ENCODE data around the gene RRP36. TPM values are rescaled to one million over a fixed set of nuclear protein-coding genes. Genes with fewer than 3 reads are reported as not detected.

RRP36 gene
- total and polyA plus RNA-seq, 2 experiments from 2014 or later: 67.3 to 77.1 TPM

- no peaks in the 10 kb centered on the region for H3K27me3 ChIP-seq
- peak within 1 kb of the TSS; percentile 89 for H3K4me3 ChIP-seq
- TF ChIP-seq, protein P1, sequence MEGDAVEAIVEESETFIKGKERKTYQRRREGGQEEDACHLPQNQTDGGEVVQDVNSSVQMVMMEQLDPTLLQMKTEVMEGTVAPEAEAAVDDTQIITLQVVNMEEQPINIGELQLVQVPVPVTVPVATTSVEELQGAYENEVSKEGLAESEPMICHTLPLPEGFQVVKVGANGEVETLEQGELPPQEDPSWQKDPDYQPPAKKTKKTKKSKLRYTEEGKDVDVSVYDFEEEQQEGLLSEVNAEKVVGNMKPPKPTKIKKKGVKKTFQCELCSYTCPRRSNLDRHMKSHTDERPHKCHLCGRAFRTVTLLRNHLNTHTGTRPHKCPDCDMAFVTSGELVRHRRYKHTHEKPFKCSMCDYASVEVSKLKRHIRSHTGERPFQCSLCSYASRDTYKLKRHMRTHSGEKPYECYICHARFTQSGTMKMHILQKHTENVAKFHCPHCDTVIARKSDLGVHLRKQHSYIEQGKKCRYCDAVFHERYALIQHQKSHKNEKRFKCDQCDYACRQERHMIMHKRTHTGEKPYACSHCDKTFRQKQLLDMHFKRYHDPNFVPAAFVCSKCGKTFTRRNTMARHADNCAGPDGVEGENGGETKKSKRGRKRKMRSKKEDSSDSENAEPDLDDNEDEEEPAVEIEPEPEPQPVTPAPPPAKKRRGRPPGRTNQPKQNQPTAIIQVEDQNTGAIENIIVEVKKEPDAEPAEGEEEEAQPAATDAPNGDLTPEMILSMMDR (IDR thresholded peaks at IDR 0.05; ENCODE audit: low read depth, low read length): no peak
- H3K27ac ChIP-seq: peak within 1 kb of the TSS; percentile 86
- peak; percentile 87 to 95 for DNase-seq (ENCODE audit: low read depth in 1 of 2, low spot score in 1 of 2)
- H3K4me1 ChIP-seq (ENCODE audit: low read depth): peaks cover 5% of the 10 kb centered on the region
- H3K36me3 ChIP-seq: no peaks in the 10 kb centered on the region
- H3K9me3 ChIP-seq (ENCODE audit: low read depth): no peaks in the 10 kb centered on the region
These were observed 42.4 kb upstream of the RRP36 start, which contains the start of gene PEX6 for GRCh38 chr6:42978839-42979522. Gene PEX6, minus strand, starts transcription at chr6:42979181. Its CDS starts 31 bp downstream, at chr6:42979150.

- H3K9me3 ChIP-seq (ENCODE audit: low read depth): no peaks in the 10 kb centered on the region
- TF ChIP-seq, protein P1 (IDR thresholded peaks at IDR 0.05; ENCODE audit: low read depth, low read length): no peak
- peak overlapping the region; percentile 89 for H3K4me3 ChIP-seq
- peaks cover 5% of the 10 kb centered on the region for H3K4me1 ChIP-seq (ENCODE audit: low read depth)
- peak overlapping the region; percentile 86 for H3K27ac ChIP-seq
- H3K36me3 ChIP-seq: no peaks in the 10 kb centered on the region
- DNase-seq (ENCODE audit: low read depth in 1 of 2, low spot score in 1 of 2): no peak
- H3K27me3 ChIP-seq: no peaks in the 10 kb centered on the region
These were observed 41.8 kb upstream of the RRP36 start for GRCh38 chr6:42979523-42980177.

- Histone ChIP-seq H3K9me3 (ENCODE audit: low read depth) (no peaks in the 10 kb centered on the region), H3K4me1 (ENCODE audit: low read depth) (peaks cover 9% of the 10 kb centered on the region), H3K27me3 (no peaks in the 10 kb centered on the region), H3K4me3 (no peak overlapping the region), H3K27ac (no peak overlapping the region), H3K36me3 (no peaks in the 10 kb centered on the region)
- TF ChIP-seq, protein P1 (IDR thresholded peaks at IDR 0.05; ENCODE audit: low read depth, low read length): no peak
- no peak for DNase-seq (ENCODE audit: low read depth in 1 of 2, low spot score in 1 of 2)
These were observed 39.6 kb upstream of the RRP36 start for GRCh38 chr6:42981836-42982235.

DNA sequence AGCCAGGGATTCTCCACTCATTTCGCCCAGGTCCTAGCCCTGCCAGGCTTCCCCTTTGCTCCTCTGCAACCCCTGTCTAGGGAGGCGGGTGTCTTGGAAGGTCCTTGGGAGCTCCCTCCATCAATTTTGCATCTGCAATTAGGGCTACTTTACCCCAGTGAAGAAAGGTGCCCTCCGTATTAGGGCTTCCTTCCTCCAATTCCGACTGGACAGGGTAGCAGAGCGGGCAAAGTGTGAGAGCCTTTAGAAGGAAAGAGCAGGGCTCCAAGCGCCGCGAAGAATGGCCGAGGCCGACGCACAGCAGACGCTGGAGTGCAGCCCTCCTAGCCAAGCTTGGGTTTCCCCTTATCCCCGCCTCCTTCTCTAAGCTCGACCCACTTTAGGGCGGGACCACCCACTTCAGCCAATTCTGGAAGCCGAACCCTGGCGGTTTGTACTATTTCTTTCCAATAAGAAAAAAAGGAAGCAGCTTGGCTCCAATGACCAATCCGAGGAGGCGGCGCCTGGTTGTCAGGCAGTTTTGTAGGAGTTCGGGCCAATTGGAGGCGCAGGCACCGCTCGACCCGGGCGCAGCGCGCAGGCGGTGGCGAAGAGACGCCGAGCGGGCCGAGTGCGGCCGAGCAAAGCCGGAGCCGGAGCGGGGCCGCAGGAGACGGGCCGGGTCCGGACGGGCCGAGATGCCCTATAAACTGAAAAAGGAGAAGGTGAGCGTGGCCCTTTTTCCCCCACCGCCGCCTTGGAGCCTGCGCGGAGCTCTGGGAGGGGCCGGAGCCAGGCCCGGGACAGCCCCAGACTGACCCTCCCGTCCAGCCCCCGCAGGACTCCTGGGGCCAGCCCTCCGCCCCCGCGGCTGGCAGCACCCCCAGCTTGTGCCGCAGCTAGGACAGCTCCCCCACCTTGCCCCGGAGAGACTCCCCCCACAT is 37.2 kb upstream of the RRP36 start, which contains the start of gene PPP2R5D:
Gene PPP2R5D, plus strand, starts transcription at position 570 of the 923 bp plus-strand sequence. Its CDS starts 108 bp downstream, at position 678.
- H3K4me3 ChIP-seq: peak within 1 kb of the TSS; percentile 50
- H3K27ac ChIP-seq: peak within 1 kb of the TSS; percentile 85
- H3K9me3 ChIP-seq (ENCODE audit: low read depth): no peaks in the 10 kb centered on the region
- DNase-seq (ENCODE audit: low read depth in 1 of 2, low spot score in 1 of 2): peak; percentile 99
- TF ChIP-seq, protein P1 (IDR thresholded peaks at IDR 0.05; ENCODE audit: low read depth, low read length): no peak
- H3K36me3 ChIP-seq: no peaks in the 10 kb centered on the region
- peaks cover 4% of the 10 kb centered on the region for H3K4me1 ChIP-seq (ENCODE audit: low read depth)
- no peaks in the 10 kb centered on the region for H3K27me3 ChIP-seq

- H3K27me3 ChIP-seq: no peaks in the 10 kb centered on the region
- no peaks in the 10 kb centered on the region for H3K9me3 ChIP-seq (ENCODE audit: low read depth)
- H3K36me3 ChIP-seq: peaks cover 6% of the 10 kb centered on the region
- DNase-seq (ENCODE audit: low read depth in 1 of 2, low spot score in 1 of 2): peak; percentile 25 to 29
- peaks cover 4% of the 10 kb centered on the region for H3K4me1 ChIP-seq (ENCODE audit: low read depth)
- H3K27ac ChIP-seq: peak overlapping the region; percentile 66
- peak overlapping the region; percentile 50 for H3K4me3 ChIP-seq
- TF ChIP-seq, protein P1 (IDR thresholded peaks at IDR 0.05; ENCODE audit: low read depth, low read length): no peak
These were observed 36.4 kb upstream of the RRP36 start for GRCh38 chr6:42984924-42985475.
